CD1c-positive myeloid dendritic cell (primary cell): ENCODE measurements around the gene USP17L21.
"Not testable (repeated sequence)": the region's sequence is repeated elsewhere in the genome, so short reads cannot be mapped to it uniquely, and the experiment has no call there.

Source experiments
- DNase-seq: peaks from one replicate; pipeline ENCODE4 v3.0.0-alpha.2; 2016; ENCODE audit errors: extremely low spot score

USP17L21 gene, protein sequence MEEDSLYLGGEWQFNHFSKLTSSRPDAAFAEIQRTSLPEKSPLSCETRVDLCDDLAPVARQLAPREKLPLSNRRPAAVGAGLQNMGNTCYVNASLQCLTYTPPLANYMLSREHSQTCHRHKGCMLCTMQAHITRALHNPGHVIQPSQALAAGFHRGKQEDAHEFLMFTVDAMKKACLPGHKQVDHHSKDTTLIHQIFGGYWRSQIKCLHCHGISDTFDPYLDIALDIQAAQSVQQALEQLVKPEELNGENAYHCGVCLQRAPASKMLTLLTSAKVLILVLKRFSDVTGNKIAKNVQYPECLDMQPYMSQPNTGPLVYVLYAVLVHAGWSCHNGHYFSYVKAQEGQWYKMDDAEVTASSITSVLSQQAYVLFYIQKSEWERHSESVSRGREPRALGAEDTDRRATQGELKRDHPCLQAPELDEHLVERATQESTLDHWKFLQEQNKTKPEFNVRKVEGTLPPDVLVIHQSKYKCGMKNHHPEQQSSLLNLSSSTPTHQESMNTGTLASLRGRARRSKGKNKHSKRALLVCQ

DNA sequence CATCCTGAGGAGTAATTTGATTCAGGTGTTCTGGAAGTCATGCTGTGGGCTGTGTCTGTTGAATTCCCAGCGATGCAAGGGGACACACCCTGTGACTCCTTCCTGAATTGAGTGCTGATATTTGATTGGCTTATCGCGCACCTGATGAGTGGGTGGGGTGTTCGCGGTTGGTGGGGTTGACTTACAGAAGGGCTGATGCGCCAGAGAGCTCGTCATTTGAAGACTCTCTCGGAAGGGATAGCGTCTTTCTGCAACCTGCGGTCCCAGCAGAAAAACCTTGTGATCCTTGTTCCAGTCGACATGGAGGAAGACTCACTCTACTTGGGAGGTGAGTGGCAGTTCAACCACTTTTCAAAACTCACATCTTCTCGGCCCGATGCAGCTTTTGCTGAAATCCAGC is at the start of gene USP17L21:
Gene USP17L21, plus strand, starts transcription at position 301 of the 400 bp plus-strand sequence. Its CDS starts 0 bp downstream, at position 301.
- not testable (repeated sequence) for DNase-seq

DNA sequence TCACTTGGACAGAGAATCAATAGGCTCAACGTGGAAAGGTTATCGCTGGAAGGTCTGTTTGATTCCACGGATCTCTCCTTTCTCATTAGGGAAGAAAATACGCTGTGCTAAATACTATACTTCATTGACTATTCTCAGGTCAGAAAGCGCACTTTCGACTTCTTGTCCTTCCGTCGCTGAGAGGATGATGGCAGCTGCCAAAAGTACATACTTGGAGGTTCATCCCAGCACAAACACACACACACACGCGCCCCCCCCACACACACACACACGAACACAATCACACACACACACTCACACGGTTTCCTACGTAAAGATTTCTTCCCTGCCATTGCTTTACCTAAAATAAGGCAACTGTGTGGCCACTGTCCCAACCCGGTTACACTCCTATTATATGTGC is 48.0 kb upstream of the USP17L21 start:
- DNase-seq = not testable (repeated sequence)

DNA sequence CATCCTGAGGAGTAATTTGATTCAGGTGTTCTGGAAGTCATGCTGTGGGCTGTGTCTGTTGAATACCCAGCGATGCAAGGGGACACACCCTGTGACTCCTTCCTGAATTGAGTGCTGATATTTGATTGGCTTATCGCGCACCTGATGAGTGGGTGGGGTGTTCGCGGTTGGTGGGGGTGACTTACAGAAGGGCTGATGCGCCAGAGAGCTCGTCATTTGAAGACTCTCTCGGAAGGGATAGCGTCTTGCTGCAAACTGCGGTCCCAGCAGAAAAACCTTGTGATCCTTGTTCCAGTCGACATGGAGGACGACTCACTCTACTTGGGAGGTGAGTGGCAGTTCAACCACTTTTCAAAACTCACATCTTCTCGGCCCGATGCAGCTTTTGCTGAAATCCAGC is 47.6 kb upstream of the USP17L21 start, which contains the start of gene USP17L11:
Gene USP17L11, plus strand, starts transcription at position 301 of the 400 bp plus-strand sequence. Its CDS starts 0 bp downstream, at position 301.
- not testable (repeated sequence) for DNase-seq

DNA sequence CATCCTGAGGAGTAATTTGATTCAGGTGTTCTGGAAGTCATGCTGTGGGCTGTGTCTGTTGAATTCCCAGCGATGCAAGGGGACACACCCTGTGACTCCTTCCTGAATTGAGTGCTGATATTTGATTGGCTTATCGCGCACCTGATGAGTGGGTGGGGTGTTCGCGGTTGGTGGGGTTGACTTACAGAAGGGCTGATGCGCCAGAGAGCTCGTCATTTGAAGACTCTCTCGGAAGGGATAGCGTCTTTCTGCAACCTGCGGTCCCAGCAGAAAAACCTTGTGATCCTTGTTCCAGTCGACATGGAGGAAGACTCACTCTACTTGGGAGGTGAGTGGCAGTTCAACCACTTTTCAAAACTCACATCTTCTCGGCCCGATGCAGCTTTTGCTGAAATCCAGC is 42.8 kb upstream of the USP17L21 start, which contains the start of gene USP17L12:
Gene USP17L12, plus strand, starts transcription at position 301 of the 400 bp plus-strand sequence. Its CDS starts 0 bp downstream, at position 301.
- not testable (repeated sequence) for DNase-seq

DNA sequence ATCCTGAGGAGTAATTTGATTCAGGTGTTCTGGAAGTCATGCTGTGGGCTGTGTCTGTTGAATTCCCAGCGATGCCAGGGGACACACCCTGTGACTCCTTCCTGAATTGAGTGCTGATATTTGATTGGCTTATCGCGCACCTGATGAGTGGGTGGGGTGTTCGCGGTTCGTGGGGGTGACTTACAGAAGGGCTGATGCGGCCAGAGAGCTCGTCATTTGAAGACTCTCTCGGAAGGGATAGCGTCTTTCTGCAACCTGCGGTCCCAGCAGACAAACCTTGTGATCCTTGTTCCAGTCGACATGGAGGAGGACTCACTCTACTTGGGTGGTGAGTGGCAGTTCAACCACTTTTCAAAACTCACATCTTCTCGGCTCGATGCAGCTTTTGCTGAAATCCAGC is 38.1 kb upstream of the USP17L21 start, which contains the start of gene USP17L13:
Gene USP17L13, plus strand, starts transcription at position 301 of the 400 bp plus-strand sequence. Its CDS starts 0 bp downstream, at position 301.
- DNase-seq = not testable (repeated sequence)

DNA sequence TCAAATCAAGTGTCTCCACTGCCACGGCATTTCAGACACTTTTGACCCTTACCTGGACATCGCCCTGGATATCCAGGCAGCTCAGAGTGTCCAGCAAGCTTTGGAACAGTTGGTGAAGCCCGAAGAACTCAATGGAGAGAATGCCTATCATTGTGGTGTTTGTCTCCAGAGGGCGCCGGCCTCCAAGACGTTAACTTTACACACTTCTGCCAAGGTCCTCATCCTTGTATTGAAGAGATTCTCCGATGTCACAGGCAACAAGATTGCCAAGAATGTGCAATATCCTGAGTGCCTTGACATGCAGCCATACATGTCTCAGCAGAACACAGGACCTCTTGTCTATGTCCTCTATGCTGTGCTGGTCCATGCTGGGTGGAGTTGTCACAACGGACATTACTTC is 32.4 kb upstream of the USP17L21 start:
- not testable (repeated sequence) for DNase-seq

DNA sequence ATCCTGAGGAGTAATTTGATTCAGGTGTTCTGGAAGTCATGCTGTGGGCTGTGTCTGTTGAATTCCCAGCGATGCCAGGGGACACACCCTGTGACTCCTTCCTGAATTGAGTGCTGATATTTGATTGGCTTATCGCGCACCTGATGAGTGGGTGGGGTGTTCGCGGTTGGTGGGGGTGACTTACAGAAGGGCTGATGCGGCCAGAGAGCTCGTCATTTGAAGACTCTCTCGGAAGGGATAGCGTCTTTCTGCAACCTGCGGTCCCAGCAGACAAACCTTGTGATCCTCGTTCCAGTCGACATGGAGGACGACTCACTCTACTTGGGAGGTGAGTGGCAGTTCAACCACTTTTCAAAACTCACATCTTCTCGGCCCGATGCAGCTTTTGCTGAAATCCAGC is 28.6 kb upstream of the USP17L21 start, which contains the start of gene USP17L15:
Gene USP17L15, plus strand, starts transcription at position 301 of the 400 bp plus-strand sequence. Its CDS starts 0 bp downstream, at position 301.
- not testable (repeated sequence) for DNase-seq

DNA sequence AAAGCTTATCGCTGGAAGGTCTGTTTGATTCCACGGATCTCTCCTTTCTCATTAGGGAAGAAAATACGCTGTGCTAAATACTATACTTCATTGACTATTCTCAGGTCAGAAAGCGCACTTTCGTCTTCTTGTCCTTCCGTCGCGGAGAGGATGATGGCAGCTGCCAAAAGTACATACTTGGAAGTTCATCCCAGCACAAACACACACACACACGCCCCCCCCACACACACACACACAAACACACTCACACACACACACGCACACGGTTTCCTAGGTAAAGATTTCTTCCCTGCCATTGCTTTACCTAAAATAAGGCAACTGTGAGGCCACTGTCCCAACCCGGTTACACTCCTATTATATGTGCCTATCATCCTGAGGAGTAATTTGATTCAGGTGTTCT is 24.2 kb upstream of the USP17L21 start:
- not testable (repeated sequence) for DNase-seq

DNA sequence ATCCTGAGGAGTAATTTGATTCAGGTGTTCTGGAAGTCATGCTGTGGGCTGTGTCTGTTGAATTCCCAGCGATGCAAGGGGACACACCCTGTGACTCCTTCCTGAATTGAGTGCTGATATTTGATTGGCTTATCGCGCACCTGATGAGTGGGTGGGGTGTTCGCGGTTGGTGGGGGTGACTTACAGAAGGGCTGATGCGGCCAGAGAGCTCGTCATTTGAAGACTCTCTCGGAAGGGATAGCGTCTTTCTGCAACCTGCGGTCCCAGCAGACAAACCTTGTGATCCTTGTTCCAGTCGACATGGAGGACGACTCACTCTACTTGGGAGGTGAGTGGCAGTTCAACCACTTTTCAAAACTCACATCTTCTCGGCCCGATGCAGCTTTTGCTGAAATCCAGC is 19.1 kb upstream of the USP17L21 start, which contains the start of gene USP17L17:
Gene USP17L17, plus strand, starts transcription at position 301 of the 400 bp plus-strand sequence. Its CDS starts 0 bp downstream, at position 301.
- not testable (repeated sequence) for DNase-seq

DNA sequence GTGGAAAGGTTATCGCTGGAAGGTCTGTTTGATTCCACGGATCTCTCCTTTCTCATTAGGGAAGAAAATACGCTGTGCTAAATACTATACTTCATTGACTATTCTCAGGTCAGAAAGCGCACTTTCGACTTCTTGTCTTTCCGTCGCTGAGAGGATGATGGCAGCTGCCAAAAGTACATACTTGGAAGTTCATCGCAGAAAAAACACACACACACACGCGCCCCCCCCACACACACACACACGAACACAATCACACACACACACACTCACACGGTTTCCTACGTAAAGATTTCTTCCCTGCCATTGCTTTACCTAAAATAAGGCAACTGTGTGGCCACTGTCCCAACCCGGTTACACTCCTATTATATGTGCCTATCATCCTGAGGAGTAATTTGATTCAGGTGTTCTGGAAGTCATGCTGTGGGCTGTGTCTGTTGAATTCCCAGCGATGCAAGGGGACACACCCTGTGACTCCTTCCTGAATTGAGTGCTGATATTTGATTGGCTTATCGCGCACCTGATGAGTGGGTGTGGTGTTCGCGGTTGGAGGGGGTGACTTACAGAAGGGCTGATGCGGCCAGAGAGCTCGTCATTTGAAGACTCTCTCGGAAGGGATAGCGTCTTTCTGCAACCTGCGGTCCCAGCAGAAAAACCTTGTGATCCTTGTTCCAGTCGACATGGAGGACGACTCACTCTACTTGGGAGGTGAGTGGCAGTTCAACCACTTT is 14.6 kb upstream of the USP17L21 start, which contains the start of gene USP17L18:
Gene USP17L18, plus strand, starts transcription at position 678 of the 728 bp plus-strand sequence. Its CDS starts 0 bp downstream, at position 678.
- DNase-seq = peak; percentile 0

DNA sequence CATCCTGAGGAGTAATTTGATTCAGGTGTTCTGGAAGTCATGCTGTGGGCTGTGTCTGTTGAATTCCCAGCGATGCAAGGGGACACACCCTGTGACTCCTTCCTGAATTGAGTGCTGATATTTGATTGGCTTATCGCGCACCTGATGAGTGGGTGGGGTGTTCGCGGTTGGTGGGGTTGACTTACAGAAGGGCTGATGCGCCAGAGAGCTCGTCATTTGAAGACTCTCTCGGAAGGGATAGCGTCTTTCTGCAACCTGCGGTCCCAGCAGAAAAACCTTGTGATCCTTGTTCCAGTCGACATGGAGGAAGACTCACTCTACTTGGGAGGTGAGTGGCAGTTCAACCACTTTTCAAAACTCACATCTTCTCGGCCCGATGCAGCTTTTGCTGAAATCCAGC is 9.6 kb upstream of the USP17L21 start, which contains the start of gene USP17L19:
Gene USP17L19, plus strand, starts transcription at position 301 of the 400 bp plus-strand sequence. Its CDS starts 0 bp downstream, at position 301.
- not testable (repeated sequence) for DNase-seq

DNA sequence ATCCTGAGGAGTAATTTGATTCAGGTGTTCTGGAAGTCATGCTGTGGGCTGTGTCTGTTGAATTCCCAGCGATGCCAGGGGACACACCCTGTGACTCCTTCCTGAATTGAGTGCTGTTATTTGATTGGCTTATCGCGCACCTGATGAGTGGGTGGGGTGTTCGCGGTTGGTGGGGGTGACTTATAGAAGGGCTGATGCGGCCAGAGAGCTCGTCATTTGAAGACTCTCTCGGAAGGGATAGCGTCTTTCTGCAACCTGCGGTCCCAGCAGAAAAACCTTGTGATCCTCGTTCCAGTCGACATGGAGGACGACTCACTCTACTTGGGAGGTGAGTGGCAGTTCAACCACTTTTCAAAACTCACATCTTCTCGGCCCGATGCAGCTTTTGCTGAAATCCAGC is 4.8 kb upstream of the USP17L21 start, which contains the start of gene USP17L20:
Gene USP17L20, plus strand, starts transcription at position 301 of the 400 bp plus-strand sequence. Its CDS starts 0 bp downstream, at position 301.
- not testable (repeated sequence) for DNase-seq

DNA sequence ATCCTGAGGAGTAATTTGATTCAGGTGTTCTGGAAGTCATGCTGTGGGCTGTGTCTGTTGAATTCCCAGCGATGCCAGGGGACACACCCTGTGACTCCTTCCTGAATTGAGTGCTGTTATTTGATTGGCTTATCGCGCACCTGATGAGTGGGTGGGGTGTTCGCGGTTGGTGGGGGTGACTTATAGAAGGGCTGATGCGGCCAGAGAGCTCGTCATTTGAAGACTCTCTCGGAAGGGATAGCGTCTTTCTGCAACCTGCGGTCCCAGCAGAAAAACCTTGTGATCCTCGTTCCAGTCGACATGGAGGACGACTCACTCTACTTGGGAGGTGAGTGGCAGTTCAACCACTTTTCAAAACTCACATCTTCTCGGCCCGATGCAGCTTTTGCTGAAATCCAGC is 4.6 kb downstream of the USP17L21 start, which contains the start of gene USP17L22:
Gene USP17L22, plus strand, starts transcription at position 301 of the 400 bp plus-strand sequence. Its CDS starts 0 bp downstream, at position 301.
- not testable (repeated sequence) for DNase-seq

DNA sequence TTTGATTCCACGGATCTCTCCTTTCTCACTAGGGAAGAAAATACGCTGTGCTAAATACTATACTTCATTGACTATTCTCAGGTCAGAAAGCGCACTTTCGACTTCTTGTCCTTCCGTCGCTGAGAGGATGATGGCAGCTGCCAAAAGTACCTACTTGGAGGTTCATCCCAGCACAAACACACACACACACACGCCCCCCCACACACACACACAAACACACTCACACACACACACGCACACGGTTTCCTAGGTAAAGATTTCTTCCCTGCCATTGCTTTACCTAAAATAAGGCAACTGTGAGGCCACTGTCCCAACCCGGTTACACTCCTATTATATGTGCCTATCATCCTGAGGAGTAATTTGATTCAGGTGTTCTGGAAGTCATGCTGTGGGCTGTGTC is 9.0 kb downstream of the USP17L21 start:
- not testable (repeated sequence) for DNase-seq
